SW480 (cell line): ENCODE data around the gene CFAP45.

Experiments
- DNase-seq: peaks from one replicate; pipeline ENCODE4 v3.0.0-alpha.2; 2016; ENCODE audit warnings: low spot score

Gene CFAP45

GRCh38 chr1:159851407-159851806 is 48.6 kb downstream of the CFAP45 start:
- DNase-seq, result no peak

- no peak for DNase-seq
These were observed 50.2 kb downstream of the CFAP45 start for GRCh38 chr1:159849626-159850366.

GRCh38 chr1:159848326-159848725 is 51.6 kb downstream of the CFAP45 start:
- DNase-seq, result no peak

- no peak for DNase-seq
These were observed 52.7 kb downstream of the CFAP45 start for GRCh38 chr1:159847231-159847630.

GRCh38 chr1:159845751-159846629 is 54.0 kb downstream of the CFAP45 start:
- peak; percentile 41 for DNase-seq

- DNase-seq, result no peak
These were observed 56.5 kb downstream of the CFAP45 start for GRCh38 chr1:159843459-159843858.

GRCh38 chr1:159841749-159842148 is 58.2 kb downstream of the CFAP45 start:
- DNase-seq, result no peak

- no peak for DNase-seq
These were observed 60.7 kb downstream of the CFAP45 start for GRCh38 chr1:159839116-159839849.

- DNase-seq, result no peak
These were observed 61.2 kb downstream of the CFAP45 start for GRCh38 chr1:159838715-159839114.

GRCh38 chr1:159835862-159836525 is 64.0 kb downstream of the CFAP45 start:
- no peak for DNase-seq

- no peak for DNase-seq
These were observed 64.6 kb downstream of the CFAP45 start for GRCh38 chr1:159835356-159835755.

GRCh38 chr1:159832309-159832708 is 67.7 kb downstream of the CFAP45 start:
- no peak for DNase-seq

GRCh38 chr1:159831412-159832141 is 68.4 kb downstream of the CFAP45 start:
- no peak for DNase-seq

GRCh38 chr1:159830722-159831121 is 69.2 kb downstream of the CFAP45 start:
- DNase-seq, result no peak

GRCh38 chr1:159829822-159830465 is 70.0 kb downstream of the CFAP45 start:
- no peak for DNase-seq

- peak; percentile 42 for DNase-seq
These were observed 70.7 kb downstream of the CFAP45 start for GRCh38 chr1:159829273-159829634.

- DNase-seq, result no peak
These were observed 71.2 kb downstream of the CFAP45 start for GRCh38 chr1:159828581-159829272.

GRCh38 chr1:159828176-159828575 is 71.8 kb downstream of the CFAP45 start:
- no peak for DNase-seq

GRCh38 chr1:159827549-159827948 is 72.4 kb downstream of the CFAP45 start:
- no peak for DNase-seq

- no peak for DNase-seq
These were observed 72.9 kb downstream of the CFAP45 start for GRCh38 chr1:159827102-159827490.
